Measurements from ENCODE around the gene DDX23. TPM values are rescaled to one million over a fixed set of nuclear protein-coding genes. Genes with fewer than 3 reads are reported as not detected.

The DDX23 gene
- total RNA-seq, 3 donors from 2014 or later: 70.0 to 105 (median 91.0) TPM

- Histone ChIP-seq H3K4me3 (no peak overlapping the region), H3K36me3 (ENCODE audit: low read depth) (peaks cover 5% of the 10 kb centered on the region), H3K9me3 (no peaks in the 10 kb centered on the region), H3K4me1 (ENCODE audit: low read depth) (no peaks in the 10 kb centered on the region)
- no peak for TF ChIP-seq CTCF (IDR thresholded peaks at IDR 0.05)
- ATAC-seq: no peak
- intact Hi-C loops (cut with DNase I, micrococcal nuclease): no loop called here
- no peak for DNase-seq
These were observed 24.9 kb downstream of the DDX23 start for GRCh38 chr12:48827026-48827425.

GRCh38 chr12:48826209-48826855 is 25.6 kb downstream of the DDX23 start:
- DNase-seq: no peak
- H3K36me3 ChIP-seq (ENCODE audit: low read depth): peaks cover 5% of the 10 kb centered on the region
- no peak overlapping the region for H3K4me3 ChIP-seq
- no peak for TF ChIP-seq CTCF (IDR thresholded peaks at IDR 0.05)
- H3K4me1 ChIP-seq (ENCODE audit: low read depth): no peaks in the 10 kb centered on the region
- no peaks in the 10 kb centered on the region for H3K9me3 ChIP-seq
- intact Hi-C loops (cut with DNase I, micrococcal nuclease): no loop called here
- ATAC-seq: no peak

- DNase-seq (no peak), ATAC-seq (no peak)
- H3K36me3 ChIP-seq (ENCODE audit: low read depth): peaks cover 5% of the 10 kb centered on the region
- no peaks in the 10 kb centered on the region for H3K9me3 ChIP-seq
- TF ChIP-seq CTCF (IDR thresholded peaks at IDR 0.05): no peak
- H3K4me3 ChIP-seq: no peak overlapping the region
- no peaks in the 10 kb centered on the region for H3K4me1 ChIP-seq (ENCODE audit: low read depth)
- intact Hi-C loops (cut with DNase I, micrococcal nuclease): no loop called here
These were observed 27.1 kb downstream of the DDX23 start for GRCh38 chr12:48824905-48825304.

GRCh38 chr12:48824112-48824511 is 27.9 kb downstream of the DDX23 start:
- intact Hi-C loops (cut with DNase I, micrococcal nuclease): no loop called here
- DNase-seq: no peak
- Histone ChIP-seq H3K4me3 (no peak overlapping the region), H3K4me1 (ENCODE audit: low read depth) (no peaks in the 10 kb centered on the region), H3K9me3 (no peaks in the 10 kb centered on the region), H3K36me3 (ENCODE audit: low read depth) (peaks cover under 1% of the 10 kb centered on the region)
- peak; percentile 42 for ATAC-seq
- TF ChIP-seq CTCF (IDR thresholded peaks at IDR 0.05): no peak

- H3K4me3 ChIP-seq: no peak overlapping the region
- TF ChIP-seq CTCF (IDR thresholded peaks at IDR 0.05): no peak
- ATAC-seq (no peak), DNase-seq (no peak)
- no peaks in the 10 kb centered on the region for H3K36me3 ChIP-seq (ENCODE audit: low read depth)
- no peaks in the 10 kb centered on the region for H3K9me3 ChIP-seq
- intact Hi-C loops (cut with DNase I, micrococcal nuclease): no loop called here
- H3K4me1 ChIP-seq (ENCODE audit: low read depth): no peaks in the 10 kb centered on the region
These were observed 28.7 kb downstream of the DDX23 start for GRCh38 chr12:48823281-48823680.

- H3K4me1 ChIP-seq (ENCODE audit: low read depth): peaks cover 4% of the 10 kb centered on the region
- no peak overlapping the region for H3K4me3 ChIP-seq
- ATAC-seq: no peak
- no peak for DNase-seq
- no peak for TF ChIP-seq CTCF (IDR thresholded peaks at IDR 0.05)
- no peaks in the 10 kb centered on the region for H3K36me3 ChIP-seq (ENCODE audit: low read depth)
- H3K9me3 ChIP-seq: no peaks in the 10 kb centered on the region
- intact Hi-C loops (cut with DNase I, micrococcal nuclease): no loop called here
These were observed 29.3 kb downstream of the DDX23 start for GRCh38 chr12:48822711-48823110.
